SH-SY5Y (cell line): ENCODE results near the gene EBF3.

Experiments used
- GATA2 ChIP-seq: IDR thresholded peaks from 2 replicates; pipeline ENCODE4 v1.6.1; 2011; ENCODE audit warnings: mild to moderate bottlenecking, low read depth, low read length
- GATA3 ChIP-seq: IDR thresholded peaks from 2 replicates; pipeline ENCODE4 v1.6.1; 2011; ENCODE audit warnings: low read depth, mild to moderate bottlenecking, low read length, moderate library complexity

DNA sequence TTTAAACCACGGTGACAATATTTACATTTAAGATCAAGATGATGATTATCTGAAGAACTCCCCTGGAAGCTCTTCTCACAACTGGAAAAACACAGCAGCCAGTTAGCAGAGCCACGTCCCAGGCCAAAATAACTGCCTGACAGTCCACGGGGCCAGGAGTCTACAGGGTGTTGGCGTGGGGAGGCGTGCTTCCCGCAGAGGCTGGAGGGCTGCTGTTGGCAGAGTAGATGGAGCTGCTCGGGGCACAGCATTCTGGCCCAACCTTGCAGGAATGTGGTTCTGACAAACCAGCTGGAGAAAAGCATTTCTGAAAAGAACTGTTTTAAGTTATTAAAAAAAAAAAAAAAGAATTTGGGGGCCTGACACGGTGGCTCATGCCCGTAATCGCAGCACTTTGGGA, 177.9 kb downstream of the EBF3 start:
- TF ChIP-seq GATA3 (no peak), GATA2 (no peak)
